Umbilical cord (tissue), 2 donors: Measurements from ENCODE around the gene MYO15A. TPM values are rescaled to one million over a fixed set of nuclear protein-coding genes. Genes with fewer than 3 reads are reported as not detected.

Source experiments
- DNase-seq: peaks from one replicate; pipeline ENCODE4 v3.0.0-alpha.2; 2015; ENCODE audit warnings: low spot score
- total RNA-seq: library from RNA; depleted of rRNA; stranded (reverse); fragments of >200 nt; gene quantifications from one replicate; pipeline ENCODE4 v1.2.3, GENCODE V29; 2014; ENCODE audit warnings: low replicate concordance; ENCODE audit not compliant: insufficient read depth

The MYO15A gene, protein sequence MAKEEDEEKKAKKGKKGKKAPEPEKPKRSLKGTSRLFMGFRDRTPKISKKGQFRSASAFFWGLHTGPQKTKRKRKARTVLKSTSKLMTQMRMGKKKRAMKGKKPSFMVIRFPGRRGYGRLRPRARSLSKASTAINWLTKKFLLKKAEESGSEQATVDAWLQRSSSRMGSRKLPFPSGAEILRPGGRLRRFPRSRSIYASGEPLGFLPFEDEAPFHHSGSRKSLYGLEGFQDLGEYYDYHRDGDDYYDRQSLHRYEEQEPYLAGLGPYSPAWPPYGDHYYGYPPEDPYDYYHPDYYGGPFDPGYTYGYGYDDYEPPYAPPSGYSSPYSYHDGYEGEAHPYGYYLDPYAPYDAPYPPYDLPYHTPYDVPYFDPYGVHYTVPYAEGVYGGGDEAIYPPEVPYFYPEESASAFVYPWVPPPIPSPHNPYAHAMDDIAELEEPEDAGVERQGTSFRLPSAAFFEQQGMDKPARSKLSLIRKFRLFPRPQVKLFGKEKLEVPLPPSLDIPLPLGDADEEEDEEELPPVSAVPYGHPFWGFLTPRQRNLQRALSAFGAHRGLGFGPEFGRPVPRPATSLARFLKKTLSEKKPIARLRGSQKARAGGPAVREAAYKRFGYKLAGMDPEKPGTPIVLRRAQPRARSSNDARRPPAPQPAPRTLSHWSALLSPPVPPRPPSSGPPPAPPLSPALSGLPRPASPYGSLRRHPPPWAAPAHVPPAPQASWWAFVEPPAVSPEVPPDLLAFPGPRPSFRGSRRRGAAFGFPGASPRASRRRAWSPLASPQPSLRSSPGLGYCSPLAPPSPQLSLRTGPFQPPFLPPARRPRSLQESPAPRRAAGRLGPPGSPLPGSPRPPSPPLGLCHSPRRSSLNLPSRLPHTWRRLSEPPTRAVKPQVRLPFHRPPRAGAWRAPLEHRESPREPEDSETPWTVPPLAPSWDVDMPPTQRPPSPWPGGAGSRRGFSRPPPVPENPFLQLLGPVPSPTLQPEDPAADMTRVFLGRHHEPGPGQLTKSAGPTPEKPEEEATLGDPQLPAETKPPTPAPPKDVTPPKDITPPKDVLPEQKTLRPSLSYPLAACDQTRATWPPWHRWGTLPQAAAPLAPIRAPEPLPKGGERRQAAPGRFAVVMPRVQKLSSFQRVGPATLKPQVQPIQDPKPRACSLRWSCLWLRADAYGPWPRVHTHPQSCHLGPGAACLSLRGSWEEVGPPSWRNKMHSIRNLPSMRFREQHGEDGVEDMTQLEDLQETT (N-terminal part only)
- 4.3 TPM for total RNA-seq

DNA sequence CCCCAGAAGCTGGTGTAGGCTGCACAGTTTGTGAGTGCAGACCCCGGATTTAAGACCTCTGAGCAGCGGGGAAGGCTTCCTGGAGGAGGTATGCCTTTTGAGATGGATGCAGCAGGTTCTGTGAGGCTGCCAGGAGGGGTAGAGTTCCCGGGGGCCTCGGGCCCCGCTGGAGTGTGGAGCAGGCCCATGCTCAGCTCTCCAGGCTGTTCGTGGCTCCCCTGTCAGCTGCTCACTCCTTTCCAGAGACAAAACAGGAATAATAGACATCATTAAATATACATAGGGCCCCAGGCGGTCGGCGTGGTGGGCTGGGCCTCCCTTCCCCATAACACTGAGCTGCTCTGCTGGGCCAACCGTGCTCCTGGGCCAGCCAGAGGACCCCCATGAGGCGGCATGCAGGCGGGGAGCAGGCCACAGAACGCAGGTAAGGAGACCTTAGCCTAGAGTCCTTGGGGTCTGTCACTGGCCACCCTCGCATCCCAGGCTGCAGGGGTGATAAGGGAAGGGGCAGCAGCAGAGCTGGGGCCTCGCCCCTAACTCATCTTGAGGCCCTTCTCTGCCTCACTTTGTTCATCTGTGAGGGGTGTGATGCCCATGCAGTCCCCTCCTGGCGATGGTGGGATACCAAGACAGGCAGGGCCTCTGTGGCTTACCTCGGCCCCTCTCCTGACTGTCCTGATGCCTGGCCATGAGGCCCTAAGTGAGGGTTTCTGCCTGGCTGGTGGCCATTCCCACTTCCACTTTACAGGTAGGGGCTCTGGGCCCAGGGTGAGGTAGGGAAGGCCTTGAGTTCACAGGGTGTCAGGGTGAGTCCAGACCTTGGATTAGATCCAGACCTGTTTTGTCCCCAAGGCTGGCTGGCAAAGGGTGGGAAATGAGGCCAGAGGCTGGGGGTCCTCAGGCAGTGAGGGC, at the start of gene MYO15A:
TSS of gene MYO15A (plus strand) at position 356 of the 912 bp plus-strand sequence. CDS start 10,045 bp downstream, outside the sequence.
- DNase-seq = no peak

DNA sequence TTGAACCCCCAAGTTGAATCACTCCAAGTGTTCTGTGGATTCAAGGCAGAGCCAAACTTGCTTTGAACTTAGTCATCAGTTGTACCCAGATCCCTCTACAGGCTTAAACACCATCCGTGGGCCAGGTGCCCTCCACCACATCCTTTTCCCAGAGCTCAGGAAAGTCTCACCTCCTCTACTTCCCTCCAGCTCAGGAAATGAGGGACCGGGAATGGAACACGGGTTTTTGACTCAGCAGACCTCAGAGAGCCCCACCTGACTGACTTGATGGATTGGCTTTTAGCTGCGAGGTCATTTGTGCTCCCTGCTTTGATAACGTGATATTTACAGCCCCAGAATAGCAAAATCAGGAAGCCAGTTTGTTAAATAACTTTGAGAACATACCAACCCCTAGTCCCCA, 49.3 kb upstream of the MYO15A start:
- no peak for DNase-seq

DNA sequence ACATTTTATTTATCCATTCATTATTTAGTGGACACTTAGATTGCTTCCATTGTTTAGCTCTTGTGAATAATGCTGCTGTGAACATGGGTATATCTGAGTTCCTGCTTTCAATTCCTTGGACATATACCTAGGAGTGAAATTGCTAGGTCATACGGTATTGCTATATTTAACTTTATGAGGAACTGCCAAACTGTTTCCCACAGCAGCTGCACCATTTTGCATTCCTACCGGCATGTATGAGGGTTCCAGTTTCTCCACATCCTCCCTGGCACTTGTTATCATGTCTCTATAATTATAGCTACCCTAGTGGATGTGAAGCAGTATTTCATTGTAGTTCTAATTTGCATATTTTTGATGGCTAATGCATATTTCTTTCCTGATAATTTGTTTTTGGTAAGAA, 44.5 kb upstream of the MYO15A start:
- no peak for DNase-seq

DNA sequence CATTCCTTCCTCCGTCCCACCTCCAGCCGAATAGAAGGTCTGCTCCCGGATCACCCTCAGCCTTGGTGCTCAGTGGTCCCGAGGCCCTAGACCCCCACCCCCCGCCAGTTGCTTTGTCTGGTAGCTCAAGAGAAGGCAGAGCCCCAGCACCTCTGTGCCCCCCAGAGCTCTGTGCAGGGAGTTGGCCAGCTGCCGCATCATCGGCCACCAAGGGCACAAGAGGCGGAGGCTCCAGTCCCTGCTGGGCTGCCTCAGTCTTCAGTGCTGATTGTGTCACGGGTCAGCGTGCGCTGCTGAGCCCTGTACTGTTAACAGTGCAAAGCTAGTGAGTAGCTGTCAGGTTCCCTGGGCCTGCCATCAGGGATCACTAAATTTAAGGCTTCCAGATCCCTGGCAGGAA, 43.0 kb upstream of the MYO15A start:
- DNase-seq = no peak

DNA sequence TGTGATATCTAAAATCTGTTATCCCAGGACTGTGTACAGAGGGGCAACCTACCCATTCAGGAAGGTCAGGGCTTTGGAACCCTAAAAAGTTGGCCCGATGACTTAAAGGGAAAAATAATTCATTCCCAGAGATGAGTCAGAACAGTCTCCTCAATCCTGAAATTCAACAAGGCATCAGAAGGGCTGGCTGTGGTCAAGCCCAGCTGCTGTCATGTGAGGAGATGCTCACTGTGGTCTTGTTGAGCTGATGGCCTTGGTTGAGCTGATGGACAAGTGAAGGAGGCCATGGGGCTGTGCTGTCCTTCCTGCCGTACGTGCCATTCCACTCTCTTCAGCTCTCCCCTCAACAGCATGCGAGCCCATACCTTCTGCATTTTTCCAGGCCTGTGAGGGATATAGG, 41.7 kb upstream of the MYO15A start:
- no peak for DNase-seq

DNA sequence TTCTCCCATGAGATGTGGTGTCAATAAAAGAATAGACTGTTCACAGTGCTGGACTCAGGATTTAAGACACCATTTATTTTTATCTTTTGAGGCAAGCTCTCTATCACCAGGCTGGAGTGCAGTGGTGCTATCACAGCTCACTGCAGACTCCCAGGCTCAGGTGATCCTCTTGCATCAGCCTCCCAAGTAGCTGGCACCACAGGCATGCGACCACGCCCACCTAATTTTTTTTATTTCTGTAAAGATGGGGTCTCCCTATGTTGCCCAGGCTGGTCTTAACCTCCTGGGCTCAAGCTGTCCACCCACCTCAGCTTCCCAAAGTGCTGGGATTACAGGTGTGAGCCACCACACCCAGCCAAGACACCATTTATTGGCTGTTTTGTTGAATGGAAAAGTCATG, 39.5 kb upstream of the MYO15A start:
- DNase-seq = no peak

DNA sequence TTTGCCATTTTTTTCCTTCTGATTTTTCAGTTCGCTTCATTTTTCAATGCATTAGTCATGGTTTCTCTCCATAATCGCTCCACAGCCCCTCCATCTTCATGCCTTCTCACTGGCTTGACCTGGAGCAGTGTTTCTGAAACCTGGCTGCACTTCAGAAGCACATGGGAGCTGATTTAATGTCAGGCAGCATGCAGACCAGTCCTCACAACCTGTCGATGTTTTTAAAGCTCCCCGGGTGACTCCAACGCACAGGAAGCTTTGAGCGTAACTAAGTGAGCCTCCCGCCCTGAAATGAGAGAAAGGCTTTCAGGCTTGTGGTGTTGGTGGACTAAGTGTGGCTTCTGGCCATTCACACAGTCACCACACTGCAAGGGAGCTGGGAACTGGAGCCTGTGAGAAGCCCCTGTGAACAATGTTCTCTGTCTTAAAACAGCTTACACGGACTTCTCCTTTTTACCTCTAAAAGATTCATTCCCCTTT, 37.7 kb upstream of the MYO15A start:
- peak; percentile 26 for DNase-seq

DNA sequence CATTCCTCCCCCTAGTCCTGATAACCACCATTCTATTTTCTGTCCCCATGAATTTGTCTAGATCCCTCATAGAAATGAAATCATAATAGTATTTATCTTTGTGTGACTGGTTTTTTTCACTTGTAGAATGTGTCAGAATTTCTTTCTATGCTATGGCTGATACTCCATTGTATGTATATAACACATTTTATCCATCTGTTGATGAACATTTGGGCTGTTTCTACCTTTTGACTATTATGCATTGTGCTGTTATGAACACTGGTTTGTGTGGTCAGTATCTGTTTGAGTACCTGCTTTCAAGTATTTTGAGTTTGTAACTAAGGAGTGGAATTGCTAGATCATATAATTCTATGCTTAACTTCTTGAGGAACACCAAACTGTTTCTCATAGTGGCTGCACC, 36.8 kb upstream of the MYO15A start:
- no peak for DNase-seq

DNA sequence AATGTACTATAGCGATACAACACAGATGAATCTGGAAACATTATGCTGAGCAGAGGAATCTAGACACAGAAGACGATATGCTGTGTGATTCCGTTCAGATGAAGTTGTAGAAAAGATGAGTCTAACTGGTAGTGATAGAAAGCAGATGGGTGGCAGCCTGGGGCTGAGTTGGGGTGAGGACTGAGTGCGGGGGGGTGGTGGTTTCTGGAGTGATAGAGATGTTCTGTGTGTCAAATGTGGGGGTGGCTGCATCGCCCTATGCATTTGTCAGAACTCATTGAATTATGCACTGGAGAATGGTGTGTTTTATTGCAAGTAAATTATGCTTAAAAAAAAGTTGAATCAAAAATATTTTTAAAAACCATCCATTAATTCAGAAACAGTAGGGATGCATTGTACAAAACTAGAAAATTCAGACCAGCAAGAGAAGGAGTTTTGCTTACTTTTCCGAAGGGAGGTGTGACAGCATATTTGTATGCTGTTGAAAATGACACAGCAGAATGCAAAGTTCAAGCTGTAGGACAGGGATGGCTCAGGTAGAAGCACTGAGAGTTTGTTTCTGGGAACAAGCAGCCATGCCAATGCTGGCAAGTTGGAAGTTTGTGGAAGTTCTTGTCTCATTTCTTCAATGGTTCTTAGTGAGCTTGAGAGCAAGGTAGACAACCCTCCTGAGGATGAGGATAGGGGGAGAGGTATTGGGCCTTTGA, 33.8 kb upstream of the MYO15A start:
- DNase-seq = no peak

DNA sequence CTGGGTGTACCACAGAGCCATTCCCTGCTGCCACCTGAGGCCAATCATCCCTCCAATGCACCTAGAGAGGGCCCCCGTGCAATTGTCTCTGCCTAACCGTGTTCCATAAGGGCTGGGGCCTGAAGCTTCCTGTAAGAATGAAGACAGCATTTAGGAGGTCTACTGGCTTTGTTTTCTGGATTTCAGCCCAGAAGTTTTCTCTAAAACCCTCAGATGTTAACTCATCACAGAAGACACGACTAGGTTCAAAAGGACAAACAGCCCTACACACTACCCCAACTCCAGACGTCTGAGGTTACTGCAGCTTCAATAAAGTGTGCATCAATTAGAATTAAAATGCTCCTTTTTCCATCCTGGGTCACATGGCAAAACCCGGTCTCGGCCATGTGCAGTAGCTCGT, 31.6 kb upstream of the MYO15A start:
- peak; percentile 84 for DNase-seq

DNA sequence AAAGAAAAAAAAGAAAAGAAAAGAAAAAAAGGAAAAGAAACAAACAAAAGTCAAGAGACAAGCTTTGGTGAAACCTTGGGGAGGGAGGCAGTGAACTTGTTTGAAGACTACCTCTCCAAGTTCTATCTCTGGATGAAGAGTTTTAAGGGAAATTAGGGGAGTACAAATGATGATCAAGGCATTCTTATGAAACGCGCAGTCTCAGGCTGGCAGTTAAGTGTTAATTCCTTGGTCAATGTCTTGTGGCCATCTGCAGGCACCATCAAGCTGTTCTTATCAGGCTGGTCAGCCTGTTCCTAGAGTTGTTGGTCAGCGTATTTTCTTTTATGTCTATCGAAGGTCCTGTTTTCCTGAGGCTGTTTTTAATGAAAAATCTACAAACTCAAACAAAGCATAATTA, 29.0 kb upstream of the MYO15A start:
- DNase-seq = no peak

DNA sequence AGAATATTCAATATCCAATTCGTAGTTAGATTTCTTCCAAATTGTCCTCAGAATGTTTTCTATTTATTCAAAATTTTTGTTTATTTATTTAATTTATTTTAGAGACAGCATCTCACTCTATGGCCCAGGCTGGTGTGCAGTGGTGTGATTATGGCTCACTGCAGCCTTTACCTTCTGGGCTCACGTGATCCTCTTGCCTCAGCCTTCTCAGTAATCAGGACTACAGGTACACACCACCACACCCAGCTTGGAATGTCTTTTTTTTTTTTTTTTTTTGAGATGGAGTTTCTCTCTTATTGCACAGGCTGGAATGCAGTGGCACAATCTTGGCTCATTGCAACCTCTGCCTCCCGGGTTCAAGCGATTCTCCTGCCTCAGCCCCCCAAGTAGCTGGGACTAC, 24.3 kb upstream of the MYO15A start:
- DNase-seq = no peak

DNA sequence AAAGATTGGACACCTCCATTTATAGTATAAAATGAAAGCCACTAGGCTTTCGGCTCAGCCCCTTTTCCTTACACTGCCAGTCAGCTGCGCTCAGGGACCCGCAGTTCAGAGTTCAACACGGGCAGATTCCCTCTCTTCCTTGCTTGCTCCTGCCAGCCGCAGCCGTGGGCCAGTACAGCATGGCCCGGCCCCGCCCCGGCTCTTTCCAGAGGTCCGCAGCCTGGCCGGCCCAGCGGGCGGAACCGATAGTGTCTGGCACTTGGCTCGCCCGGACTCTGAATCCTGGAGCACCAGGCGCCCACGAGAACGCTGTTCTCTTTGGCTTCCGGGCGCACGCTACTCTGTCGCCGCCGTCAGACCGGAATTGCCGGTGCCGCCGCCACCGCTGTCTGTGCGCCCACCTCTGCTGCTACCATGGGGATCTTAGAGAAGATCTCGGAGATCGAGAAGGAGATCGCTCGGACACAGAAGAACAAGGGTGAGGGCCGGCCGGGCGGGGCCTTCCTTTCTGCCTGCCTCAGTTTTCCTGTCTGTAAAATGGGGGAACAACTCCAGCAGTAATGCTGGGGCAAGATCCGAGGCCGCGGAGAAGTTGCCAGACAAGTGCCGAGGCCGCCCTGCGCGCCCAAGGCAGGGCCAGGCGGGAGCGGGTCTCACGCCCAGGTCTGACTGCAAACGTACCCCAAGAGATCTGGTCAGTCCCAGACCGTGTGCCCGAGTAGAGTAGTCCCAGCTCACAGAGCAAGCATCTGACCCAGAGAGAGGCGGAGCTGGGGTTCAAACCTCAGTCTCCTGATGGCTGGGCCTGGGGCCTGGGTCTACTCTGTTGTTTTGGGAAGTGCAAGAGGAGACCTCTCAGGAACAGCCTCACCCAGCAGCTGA, 20.7 kb upstream of the MYO15A start, which contains the start of gene DRG2:
TSS of gene DRG2 (plus strand) at position 339 of the 882 bp plus-strand sequence. CDS start at position 415, 76 bp downstream.
- peak; percentile 93 for DNase-seq

DNA sequence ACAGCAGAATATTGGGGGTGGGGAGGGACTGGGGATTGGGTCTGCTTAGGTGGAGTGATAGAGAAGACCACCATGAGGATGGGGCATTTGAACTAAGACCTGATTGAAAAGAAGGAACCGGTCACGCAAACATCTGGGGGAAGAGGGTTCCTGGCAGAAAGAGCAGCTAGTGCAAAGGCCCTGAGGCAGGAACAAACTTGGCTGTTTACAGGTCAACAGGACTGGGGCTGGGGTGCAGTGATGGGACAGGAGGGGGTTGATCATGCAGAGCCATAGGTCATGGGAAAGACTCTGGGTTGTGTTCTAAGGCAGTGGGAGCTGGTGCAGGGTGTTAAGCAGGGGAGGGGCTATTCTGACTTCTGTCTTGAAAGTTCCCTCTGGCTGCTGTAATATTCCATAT, 18.9 kb upstream of the MYO15A start:
- DNase-seq = no peak

DNA sequence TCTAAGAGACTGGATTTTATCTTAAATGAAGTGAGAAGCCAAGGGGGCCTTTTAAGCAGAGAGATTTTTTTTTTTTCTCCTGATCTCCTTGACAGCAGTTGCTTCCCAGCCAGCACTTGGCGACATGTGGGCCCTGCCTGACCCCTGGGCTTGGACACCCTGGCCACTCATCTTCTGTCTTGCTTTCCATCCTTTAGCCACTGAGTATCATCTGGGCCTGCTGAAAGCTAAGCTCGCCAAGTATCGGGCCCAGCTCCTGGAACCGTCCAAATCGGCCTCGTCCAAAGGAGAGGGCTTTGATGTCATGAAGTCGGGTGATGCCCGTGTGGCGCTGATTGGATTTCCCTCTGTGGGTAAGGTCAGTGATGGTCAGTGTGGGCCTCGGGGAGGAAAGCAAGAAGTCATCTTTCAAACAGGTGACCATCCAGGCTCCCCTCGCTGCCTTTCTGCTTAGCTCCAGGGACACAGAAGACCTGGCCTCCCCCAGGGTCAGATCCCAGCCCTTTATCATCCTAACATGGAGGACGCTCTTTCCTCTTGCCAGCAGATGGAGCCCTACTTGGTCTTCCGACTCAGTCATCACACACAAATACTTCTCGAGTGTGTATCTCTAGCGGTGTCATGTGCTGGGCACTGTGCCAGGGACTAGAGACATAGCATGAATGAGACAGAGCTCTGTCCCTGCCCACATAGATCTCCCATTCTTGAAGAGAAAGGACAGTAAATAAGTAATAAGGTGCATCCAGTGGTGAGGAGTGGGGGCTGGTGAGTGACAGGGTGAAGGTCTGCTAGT, 14.7 kb upstream of the MYO15A start:
- DNase-seq = peak; percentile 25

DNA sequence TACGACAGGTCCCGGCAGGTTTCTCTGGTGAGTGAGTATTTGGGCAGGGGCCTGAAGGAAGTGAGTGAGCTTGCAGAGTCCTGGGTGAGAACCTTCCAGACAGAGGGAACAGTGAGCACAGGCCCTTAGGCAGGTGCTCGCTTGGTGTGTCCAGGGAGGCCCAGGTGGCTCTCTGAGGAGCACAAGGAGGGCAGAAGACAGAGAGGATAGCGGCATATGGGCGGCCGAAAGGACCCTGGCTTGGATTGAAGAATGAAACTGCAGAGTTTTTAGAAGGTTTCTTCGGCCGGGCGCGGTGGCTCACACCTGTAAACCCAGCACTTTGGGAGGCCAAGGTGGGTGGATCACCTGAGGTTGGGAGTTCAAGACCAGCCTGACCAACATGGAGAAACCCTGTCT, 14.1 kb upstream of the MYO15A start:
- DNase-seq = no peak

DNA sequence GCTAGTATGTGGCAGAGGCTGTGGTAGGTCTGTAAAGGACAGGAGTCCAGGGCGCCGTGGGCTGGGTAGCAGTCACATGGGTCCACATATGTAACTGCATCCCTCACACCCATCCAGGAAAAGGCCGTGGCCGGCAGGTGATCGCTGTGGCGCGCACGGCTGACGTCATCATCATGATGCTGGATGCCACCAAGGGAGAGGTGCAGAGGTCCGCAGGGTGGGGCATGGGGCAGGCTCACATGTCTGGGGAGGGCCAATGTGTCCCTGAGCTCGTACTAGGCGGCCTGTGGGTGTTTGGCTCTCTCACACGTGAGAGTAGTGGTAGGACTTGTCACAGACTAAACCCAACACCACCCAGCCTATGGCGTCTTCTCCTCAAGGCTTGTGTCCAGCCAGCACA, 9.0 kb upstream of the MYO15A start:
- DNase-seq = no peak

DNA sequence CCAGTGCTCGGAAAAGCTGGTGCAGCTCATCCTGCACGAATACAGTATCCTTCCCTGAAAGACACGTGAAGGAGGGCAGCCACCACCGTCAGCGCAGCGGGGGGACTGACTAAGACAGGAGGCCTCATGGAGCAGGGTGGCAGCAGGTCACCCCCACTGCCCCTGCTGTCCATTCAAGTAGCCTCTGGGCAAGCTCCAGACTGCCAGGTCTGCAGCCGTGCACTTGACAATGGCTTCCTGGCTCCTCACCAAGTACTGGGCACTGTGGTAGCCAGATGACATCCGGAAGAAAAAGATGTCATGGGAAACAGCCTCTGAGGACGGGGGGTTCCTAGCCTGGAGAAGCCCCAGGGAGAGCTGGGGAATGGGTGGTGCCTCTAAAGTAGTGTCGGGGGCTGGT, 7.9 kb upstream of the MYO15A start:
- no peak for DNase-seq
